GM19397 (cell line): ENCODE data around the gene CACNA1F.
A peak's percentile ranks its signal among the peaks of the same experiment; 100 is the strongest.

Experiments
- ATAC-seq: cut with Tn5 transposase; IDR thresholded peaks from one replicate; pipeline ENCODE4 v1.9.1; 2021; ENCODE audit warnings: mild to moderate bottlenecking, moderate library complexity; ENCODE audit not compliant: unreplicated experiment

The CACNA1F gene

DNA sequence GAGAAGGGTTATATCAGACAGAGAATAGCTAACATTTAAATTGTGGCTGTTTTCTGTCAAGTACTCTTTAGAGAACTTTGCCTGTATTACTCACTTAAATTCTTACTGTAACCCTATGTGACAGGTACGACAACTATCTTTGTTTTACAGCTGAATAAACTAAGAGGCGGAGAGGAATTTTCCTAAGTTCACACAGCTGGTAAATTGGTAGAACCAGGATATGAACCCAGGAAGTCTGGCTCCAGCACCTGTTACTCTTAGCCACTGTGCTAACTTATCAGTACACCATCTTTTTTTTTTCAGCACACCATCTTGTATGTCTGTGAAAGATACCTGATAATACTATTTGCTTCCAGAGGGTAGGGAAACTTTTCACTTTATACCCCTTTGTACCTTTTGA lies 31.1 kb downstream of the CACNA1F start:
- ATAC-seq: no peak

DNA sequence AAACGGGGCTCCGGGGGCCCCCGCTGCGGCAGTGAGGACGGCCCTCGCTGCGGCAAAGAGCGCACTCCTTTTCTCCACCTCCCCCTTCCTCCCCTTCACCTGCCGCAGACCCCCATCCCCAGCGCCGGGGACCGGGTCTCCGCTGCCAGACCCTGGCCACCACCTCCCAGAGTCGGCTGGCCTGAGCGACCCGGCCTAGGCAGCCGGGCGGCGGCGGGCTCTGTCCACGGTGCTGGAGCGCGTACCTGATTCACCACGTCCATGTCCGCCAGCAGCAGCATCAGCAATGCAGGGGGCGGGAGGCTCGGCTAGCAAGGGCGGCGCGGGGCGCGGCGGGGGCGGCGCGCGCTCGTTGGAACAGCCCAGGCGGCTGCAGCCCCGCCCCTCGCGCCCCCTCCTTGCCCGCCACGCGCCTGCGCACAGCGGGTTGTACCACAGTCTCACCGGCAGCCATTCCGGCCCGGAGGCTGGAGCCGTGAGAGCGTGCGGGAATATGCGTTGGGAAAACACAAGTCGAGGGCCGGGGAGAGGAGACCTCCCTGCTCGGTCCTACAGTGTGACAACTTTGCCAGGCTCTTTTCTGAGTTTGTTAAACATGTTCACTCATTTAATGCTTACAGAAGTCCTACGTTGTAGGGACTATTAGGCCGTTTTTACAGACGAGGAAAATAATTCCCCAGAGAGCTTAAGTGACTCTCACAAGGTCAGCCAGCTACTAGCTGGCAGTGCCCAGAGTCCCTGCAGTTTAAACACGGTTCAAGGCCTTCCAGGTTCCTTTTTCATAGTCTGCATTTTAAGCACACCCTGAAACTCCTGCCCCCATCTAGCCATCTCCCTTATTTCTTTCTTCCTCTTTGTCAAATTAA lies 33.0 kb downstream of the CACNA1F start, which contains the start of gene SYP:
SYP (minus strand) TSS at position 288 of the 866 bp plus-strand sequence; CDS start at position 281, 7 bp downstream.
- peak; percentile 98 for ATAC-seq

DNA sequence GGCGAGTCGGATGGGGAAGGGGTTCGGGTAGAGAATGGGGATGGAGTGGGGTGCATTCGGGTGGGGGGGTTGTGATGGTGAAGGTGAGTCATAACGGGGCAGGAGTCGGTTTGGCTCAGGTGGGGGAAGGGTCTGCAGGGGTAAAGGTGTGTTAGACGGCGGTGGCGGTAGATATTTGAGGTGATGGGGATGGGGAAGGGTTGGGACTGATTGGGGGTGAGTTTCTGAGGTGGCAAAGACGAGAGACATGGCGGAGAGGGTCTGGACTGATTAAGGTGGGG lies 33.9 kb downstream of the CACNA1F start:
- ATAC-seq: no peak

DNA sequence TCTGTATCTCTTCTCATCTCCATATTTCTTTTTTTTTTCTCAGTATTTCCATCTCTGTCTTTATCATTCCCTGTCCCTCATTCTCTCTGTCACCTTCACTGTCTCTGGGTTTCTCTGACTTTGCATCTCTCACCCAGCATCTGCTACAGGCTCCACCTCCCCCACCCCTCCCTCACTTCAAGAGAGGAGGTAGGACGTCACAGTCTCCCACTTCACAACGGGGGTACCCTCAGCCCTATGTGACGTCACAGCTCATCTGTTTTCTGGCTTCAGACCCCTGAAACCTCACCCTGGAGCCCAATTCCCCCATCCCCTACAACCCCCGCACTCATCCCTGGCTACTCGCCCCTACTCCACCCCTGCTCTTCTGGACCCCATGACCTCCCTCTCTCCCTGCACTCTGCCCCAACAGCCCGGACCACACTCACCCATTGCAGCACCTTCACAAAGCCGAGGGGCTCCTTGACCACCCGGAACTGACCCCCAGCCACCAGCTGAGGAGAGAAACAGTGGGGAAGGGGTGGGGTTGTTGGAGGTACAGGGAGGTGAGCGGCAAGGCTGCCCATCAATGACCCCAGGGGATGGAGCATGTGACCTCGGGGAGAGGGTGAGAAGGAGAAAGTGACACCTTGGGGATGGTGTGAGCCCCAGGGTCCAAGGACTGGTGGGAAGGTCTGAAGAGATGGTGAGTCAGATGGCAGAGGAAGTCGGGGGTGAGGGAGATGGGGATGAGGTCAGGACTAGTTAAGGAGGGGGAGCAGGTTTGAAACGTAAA lies 34.4 kb downstream of the CACNA1F start:
- no peak for ATAC-seq

DNA sequence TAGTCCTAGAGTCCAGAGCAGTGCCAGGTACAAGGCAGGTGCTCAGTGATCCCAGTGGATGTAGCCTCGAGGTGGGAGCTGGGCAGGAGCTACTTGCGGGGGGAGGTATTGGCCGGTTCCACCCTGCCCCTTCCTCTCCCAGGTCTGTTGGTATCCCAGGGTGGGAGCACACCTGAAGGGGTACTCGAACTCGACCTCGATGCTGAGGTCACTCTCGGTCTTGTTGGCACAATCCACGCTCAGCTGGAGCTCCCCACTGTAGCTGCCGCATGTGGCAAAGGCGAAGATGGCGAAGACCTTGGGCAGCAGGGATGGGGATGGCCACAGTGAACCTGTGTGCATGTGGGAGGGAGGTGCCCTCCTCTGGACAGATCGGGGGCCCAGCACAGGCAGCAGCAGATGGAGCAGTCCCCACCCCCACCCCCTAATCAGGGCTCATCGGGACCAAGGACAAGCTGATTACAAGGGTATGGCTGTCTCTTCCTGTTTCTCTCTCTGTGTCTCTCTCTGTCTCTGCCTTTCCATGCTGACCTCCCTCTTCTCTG lies 35.5 kb downstream of the CACNA1F start:
- ATAC-seq: no peak

DNA sequence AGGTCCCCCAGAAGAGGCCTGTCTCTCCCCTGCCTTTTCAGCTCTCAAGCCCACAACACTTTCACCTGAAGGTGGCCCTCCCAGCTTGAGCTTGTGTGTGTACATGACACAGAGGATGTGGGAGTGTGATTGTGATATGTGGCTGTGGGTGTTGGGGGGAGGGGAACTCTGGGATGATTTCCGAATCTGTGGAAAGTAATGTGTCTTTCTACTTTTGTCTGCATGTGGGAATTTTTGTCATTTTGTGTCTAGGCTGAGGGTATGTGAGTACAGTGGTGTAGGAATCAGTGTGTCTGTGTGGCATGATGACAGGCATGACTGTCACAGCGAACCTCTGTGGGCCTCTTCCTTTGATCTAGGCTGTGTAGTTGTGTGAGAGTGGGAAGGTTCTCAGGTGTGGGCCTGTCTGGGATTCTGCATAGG lies 39.6 kb downstream of the CACNA1F start:
- ATAC-seq: no peak

DNA sequence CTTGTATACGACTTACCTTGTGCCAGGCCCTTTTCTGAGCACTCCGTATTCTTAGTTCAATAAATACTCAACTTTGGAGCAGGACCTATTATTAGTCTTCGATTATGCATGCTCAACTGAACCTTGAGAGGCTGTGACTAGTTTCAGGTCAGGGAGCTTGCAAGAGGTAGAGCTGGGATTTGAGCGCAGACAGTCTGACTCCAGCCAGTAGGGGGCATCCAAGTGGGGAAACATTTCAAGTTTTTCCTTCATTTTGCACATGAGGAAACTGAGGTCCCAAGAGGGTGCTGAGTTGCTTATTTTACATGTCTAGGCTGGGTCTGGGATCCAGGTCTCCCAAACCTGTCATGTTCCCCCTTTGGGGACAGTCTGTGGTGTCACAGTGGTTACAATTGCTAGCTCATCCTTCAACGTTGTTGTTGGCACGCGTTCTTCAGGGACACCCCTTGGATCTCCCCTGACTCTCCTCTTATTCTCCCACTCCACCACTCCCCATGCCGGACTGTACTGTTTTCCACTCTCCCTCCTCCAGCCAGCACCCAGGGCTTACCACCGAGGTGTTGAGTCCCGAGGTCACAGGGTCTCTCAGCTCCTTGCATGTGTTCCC lies 40.3 kb downstream of the CACNA1F start:
- no peak for ATAC-seq

DNA sequence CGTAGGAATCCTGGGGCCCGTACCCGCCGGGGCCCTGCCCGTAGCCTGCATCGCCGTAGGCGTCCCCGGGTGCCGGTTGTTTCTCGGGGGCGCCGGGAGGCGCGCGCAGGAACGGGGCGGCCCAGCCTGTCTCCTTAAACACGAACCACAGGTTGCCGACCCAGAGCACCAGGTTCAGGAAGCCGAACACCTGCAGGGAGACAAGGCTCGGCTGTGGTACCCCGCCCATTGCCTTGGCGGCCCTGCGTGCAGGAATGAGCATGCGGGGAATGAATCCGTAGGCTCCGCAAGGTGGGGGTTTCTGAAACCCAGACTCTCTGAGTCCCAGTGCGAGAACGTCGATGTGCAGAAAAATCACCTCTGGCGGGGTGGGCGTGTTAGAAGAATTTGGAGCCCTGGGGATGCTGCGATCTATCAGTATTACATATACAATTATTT lies 41.5 kb downstream of the CACNA1F start:
- peak; percentile 22 for ATAC-seq

DNA sequence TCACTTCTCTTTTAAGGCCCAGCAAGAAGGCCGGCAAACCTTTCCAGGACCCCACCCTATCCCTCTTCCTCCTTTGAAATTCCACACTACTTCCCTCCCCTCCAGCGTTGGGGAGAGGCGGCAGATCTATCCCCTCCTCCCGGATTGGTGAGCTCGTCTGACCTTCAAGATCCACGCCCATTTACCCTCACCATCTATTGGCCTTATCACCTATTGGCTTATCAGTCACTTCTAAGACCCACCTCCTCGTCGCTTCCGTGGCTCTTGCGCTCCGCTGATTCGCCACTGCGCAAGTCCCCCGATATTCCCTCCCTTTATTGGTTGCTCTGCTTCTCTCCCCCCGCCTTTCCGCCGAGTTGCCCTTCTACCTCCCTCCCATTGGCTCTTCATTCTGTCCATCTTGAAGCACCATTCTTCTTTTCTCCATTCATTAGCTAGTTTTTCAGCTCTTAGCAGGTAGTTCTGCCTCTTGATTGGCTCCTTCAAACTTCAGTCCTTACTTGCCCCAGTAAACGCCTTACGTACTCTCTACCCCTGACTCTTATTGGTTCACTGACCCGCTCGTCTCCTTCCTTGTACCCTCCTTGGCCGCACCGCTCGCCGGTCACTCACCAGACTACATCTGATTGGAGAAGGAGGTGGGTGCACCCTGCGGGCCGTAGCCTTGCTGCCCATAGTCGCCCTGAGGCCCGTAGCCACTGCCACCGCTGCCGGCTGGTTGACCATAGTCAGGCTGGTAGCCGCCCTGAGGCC lies 42.1 kb downstream of the CACNA1F start:
- ATAC-seq: peak; percentile 88

DNA sequence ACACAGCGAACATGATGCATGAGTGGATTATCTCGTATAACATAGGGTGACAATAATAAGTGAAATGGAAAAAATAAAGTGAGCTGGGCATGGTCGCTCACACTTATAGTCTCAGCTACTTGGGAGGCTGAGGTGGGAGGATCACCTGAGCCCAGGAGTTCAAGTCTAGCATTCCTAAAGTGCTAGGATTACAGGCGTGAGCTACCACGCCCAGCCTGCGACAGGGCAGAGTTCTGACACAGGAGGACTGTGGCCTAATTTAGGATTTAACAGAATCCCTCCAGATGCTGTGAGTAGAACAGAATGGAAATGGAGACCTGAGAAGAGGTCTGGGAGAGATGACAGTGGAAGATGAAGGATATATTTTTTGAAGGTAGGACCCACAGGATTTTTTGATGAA lies 43.5 kb downstream of the CACNA1F start:
- ATAC-seq: no peak

DNA sequence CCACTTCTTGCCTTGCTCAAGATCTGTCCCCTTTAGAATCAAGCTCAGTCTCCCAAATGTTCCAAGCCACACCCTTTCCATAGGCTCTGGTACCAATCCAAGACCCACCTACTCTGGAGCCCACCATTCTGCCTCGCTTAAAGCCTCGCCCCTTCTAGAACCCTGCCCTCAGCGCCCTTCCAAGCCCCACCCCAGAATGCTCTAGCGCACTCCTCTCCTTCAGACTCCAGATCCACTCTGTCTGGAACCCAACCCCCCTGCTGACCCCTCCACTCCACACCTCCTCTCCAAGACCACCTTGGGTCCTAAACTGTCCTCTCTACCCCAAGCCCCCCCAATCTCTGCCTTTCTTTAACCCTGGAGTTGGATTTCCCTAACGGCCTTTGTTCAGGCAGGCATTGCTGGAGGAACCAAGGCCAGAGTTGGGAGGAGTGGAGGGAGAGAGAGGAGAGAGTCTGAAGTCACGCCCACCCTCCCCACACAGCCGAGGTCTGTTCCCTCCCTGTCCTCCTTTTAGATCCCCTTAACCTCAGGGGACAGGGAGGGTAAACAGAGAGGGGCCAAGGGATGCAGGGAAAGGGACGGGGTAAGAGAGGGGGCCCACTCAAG lies 44.6 kb downstream of the CACNA1F start:
- no peak for ATAC-seq

DNA sequence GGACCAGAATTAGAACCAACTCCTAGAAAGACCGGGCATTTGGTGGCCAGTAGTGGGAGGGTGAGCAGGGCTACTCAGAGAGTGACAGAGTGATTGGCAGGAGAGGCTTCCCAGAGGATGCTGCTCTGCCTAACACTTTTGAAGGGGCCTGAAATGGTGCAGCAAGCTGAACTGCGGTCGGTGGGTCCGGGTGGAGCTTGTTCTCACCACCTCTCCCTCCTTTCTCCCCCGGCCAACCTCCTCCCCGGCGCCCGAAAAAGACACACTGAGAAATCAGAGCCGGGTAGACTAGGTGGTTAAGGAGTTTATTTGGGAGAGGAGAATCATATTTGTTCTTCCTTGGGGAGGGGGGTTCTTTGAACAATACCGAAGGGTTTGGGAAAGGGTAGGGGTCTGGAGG lies 45.6 kb downstream of the CACNA1F start:
- no peak for ATAC-seq

DNA sequence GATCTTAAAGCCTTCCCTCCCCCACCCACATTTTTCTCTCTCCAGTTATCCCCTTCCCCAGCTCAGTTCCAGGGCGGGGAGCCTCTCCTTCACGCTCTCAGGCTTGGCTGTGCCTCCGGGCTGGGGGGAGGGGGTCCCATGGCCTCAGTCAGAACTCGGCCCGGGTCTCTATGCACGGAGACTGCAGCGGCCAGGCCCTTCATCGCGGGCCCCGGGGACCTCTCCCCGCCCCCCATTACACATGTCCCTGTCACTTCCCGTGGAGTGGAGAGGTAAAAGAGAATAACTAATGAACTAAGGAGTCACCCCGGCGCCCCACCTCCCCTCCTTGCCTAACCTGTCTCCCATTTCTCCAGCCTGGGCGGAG lies 46.1 kb downstream of the CACNA1F start:
- ATAC-seq: no peak

DNA sequence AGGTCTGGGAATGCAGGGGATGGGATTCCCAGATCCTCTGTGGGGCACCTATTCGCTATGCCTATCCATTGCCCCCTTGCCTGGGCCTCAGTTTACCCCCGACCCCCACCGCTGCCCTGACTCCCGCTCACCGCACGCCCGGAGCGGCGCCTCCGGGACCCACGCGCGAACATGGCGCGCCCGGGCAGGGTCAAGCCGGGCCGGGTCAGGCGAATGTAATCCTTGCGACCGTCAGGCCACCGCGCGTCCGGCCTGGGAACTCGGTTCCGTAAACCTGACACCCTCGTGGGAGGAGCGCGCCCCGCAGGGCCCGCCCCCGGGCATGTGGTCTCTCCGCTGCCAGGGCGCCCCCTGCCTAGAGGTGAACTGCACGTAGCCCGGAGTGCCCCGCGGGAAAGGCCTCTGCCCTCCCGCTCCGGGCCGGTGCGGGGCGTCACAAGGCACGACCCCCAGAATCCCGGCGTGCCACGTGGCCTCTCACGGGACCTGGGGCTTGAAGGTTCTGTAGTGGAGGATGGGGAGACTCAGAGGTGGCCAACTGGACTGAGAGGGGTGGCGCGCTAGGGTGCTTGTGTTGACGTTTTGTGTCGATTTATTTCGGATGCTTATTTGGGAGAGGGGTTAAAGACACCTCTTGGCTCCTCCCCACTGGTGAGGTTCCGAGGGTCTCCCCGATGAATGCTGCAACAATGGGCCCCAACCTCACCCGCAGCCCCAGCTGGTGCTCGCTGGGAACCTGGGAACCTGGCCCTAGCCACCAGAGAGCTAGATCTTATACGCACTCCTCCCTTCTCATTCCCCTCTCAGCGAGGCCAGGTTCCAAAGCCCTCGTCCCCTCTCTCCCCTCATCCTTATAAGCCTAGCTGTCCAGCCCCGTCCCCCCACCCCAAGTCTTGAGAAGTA lies 46.8 kb downstream of the CACNA1F start, which contains the start of gene PRICKLE3:
PRICKLE3 (minus strand) TSS at position 249 of the 903 bp plus-strand sequence; CDS start at position 173, 76 bp downstream.
- ATAC-seq: peak; percentile 37

DNA sequence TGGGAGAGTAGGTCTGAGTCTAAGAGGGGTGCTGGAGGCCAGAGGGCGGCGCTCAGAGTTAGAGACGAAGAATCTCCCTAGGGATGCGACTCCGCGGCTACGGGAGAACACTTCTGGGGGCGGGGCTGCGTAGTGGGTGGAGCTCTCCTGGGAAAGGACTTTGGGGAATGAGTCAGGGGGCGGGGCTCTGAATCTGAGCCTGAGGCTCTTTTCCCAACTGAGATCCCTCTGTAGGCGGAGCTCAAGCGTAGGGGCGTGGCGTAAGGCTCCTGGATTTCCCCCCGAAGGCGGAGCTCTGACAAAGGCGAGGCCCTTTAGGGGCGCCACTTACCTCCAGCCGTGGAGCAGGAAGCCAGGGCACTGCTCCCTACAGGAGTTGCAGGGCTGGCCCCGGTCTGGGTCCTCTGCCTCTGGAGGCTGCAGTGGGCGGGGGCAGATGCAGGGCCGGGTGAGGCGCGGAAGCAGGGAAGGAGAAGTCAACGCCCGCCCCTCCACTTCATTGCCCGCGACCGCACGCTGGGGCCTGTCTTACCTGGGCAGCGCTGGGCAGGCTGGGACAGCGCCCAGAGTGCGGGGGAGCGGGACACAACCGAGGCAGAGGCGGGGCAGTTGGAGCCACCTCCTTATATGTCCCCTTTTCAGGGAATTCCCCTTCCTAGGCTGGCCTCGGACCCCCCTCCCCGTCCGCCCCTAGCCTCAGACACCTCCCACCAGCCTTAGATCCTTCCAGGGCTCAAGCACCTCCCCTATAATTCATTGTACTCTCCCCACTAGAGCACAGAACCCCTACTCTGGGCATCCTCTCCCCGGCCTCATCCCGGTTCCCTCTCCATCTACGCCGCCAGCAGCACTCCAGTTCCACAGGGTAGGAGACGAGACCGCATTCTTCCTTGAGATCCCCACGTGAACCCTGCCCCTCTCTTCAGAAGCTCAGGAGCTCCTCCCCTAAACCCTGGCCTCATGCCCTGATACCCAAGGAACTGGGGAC lies 48.6 kb downstream of the CACNA1F start:
- ATAC-seq: peak; percentile 43

DNA sequence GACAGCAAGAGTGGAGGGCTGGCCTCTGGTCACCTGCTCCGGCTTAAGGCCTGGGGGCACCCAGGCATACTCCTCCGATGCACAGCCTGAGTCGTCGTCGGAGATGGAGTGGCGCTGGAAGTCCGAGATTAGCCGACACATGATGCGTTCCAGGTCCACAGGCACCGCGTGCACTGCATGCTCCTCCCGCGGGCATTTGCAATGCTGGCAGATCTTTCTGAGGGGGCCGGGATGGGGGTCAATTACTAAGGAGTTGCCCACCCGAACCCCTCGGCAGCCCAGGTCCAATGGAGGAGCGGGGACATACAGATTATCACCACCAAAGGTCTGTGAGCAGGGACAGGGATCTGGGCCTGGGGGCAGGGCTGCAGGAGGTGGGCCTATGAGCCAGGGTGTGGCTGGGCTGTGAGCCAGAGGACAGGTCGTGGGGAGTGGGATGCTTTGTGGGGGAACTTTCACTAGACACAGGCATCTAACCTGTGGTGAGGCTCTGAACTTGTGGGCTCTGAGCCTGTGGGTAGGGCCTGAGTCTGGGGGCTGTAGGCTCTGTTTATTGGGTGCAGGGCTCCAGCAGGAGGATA lies 49.3 kb downstream of the CACNA1F start:
- no peak for ATAC-seq

DNA sequence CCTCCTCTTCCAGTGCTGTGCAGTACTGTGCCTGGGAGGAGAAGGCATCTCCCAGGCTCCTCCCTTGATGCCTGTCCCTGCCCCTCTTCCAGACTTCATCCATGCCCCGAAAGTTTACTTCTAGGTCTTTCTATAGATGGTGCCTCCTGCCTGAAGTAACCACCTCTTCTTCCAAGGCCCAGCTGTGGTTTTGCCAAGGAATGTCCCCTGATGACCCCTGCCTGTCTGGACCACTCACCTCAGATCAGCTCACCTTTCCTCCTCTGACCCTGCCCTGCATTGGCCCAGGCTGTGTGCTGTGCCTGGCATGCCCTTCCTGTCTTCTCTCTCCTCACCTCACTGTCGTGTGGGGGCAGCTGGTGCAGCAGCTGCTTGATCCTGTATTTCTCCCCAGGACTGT lies 53.8 kb downstream of the CACNA1F start:
- ATAC-seq: no peak

DNA sequence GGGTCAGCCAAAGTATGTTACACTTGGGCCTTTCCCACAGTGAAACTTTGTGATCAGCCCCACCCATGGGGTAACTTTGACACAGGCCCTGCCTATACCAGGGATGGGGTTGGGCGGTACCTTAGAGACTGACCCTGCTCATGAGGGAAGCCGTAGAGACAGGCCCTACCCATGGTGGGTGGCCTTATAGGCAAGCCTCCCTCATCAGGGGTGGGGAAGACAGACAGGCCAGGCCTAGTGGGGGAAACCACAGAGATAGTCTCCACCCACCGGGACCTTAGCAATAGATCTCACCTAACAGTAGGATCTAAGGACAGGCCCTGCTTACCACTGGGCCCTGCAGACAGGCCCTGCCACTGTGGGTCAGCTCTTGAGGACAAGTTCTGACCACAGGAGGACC lies 54.6 kb downstream of the CACNA1F start:
- no peak for ATAC-seq
